Activated CD4-positive, alpha-beta T cell treated with anti-CD3 and anti-CD28 coated beads for 4 hours (primary cell): ENCODE results near the gene FCHSD2.
"Not testable (repeated sequence)": the region's sequence is repeated elsewhere in the genome, so short reads cannot be mapped to it uniquely, and the experiment has no call there.

ENCODE experiments used
- DNase-seq, 2 donors: peaks; one replicate each; pipeline ENCODE4 v3.0.0-alpha.2; 2020

Gene FCHSD2

DNA sequence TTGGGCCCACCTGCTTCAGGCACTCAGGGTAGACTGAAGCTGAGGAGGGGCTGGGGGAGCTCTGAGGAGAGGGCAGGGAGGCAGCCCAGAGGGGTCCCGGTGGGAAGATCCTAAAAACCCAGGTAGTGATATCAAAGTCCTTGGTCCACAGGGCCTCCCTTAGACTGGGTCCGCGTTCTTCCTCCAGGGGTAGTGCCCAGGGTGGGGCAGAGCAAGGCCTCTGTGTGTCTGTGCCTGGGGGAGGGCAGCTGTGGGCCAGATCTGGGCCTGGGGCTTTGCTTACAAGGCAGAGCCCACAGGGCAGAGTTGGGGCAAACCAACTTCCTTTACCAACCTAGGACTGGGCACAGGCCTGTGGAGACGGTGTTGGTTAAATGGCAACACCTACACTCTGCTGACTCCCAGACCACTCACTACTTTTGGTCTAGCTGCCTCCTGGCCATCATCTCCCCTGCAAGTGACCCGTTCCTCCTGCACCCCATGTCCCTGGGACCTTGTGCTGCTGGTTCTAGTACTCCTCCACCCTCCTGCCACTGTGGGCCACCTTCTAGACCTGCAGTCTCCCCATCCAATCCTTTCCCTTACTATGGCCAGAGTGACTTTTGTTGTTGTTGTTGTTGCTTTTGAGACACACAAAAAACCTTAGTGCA lies 312.1 kb downstream of the FCHSD2 start:
- DNase-seq, result no peak

DNA sequence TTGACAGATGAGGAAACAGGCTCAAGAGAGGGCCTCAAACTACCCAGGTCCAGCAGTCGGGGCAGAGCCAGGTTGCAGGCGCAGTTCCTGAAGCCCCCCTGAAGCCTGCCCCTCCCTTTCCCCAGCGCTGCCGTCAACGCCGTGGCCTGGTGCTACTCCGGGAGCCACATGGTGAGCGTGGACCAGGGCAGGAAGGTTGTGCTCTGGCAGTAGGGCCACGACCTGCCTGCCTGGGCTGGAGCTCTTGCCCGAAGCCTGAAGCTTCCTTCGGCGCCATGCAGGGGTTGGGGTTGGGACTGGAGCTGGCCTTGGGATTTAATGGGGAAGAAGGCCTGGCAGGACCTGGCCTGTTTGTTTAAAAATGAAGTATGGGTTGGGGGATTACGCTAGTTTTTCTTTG lies 312.9 kb downstream of the FCHSD2 start:
- no peak for DNase-seq

DNA sequence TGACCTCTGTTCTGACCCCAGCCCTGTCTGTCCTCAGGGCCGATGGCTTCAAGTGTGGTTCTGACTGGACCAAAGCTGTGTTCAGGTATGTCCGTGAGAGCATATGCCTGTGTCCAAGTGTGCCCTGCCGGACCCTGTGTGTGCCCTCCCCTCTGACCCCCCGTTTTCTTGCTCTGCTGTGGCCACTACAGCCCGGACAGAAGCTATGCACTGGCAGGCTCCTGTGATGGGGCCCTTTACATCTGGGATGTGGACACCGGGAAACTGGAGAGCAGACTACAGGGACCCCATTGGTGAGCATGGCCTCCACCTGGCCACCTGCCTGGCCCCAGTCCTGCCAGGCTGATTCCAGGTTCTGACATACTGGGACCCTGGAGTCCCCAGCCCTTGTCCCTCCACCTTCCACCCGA lies 313.4 kb downstream of the FCHSD2 start:
- DNase-seq, result no peak

DNA sequence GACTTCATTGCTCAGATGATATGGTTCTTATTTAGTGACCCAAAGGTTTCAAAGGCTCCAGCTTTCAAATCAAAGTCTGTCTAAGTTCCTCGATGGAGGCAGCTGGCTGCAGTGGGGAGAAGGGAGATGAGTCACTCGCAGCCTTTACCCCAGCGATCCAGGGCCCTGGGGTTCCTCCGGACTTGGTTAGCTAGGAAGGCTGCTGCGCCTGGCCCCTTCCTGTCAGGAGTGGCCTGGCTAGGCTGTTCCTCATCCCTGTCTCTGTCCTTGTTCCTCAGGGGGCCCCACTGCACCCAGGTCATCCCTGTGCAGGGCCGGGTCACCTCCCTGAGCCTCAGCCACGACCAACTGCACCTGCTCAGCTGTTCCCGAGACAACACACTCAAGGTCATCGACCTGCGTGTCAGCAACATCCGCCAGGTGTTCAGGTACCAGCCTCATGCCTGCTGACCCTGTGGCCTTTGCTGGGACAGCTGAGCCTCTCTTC lies 314.0 kb downstream of the FCHSD2 start:
- DNase-seq, result no peak

DNA sequence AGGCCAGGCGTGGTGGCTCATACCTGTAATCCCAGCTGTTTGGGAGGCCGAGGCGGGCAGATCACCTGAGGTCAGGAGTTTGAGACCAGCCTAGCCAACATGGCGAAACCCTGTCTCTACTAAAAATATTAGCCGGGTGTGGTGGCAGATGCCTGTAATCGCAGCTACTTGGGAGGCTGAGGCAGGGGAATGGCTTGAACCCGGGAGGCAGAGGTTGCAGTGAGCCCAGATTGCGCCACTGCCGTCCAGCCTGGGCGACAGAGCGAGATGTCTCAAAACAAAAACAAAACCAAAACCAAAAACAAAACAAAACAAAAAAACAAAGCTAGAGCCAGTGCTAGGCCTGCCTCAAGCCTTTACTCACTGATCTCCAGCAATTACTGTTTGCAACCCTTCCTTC lies 314.5 kb downstream of the FCHSD2 start:
- DNase-seq, result not testable (repeated sequence)

DNA sequence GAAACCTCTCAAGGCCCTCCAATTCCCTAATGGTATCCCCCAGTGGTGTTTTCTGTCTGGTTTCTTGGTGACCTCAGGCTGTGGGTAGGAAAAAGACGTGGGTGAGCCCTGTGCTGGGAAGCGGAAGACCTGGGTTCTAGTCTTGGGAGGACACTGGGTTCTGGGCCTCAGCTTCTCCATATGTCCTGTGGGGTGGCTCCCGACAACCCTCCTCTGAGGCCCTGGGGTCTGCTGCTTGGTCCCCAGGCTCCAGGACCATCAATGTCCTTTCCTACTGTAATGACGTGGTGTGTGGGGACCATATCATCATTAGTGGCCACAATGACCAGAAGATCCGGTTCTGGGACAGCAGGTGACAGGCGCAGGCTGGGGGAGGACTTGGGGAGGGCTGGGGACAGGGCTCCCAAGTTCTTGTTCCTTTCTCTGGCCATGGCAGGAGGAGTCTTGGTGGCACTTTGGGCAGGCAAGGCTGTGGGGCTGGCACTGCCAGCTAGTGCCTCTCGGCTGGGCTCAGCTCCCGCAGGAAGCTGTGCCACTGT lies 315.1 kb downstream of the FCHSD2 start:
- DNase-seq, result no peak

DNA sequence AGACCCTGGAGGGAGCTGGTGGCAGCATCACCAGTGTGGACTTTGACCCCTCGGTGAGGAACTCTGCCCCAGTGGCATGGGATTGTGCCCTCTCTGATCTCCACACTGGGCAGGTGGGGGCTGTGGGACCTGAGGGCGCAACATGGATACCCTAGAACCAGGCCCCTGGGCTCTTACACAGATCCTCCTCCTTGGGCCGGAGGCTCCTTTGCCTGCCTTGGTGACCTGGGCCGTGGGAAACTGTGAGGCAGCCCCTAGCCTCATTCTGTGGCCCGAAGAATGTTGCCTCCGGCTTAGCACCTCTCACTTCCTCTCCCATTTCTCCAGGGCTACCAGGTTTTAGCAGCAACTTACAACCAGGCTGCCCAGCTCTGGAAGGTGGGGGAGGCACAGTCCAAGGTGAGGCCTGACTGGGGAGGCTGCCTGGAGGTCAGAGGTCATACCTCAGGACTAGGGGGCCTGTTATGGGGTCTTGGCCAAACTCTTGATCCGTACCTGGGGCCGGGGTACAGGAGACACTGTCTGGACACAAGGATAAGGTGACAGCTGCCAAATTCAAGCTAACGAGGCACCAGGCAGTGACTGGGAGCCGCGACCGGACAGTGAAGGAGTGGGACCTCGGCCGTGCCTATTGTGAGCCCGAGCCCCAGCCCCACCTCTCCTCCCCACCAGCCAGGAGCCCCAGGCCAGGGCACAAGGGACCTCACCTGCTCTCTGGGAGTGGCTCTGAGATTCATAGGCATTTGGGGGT lies 315.8 kb downstream of the FCHSD2 start:
- no peak for DNase-seq

DNA sequence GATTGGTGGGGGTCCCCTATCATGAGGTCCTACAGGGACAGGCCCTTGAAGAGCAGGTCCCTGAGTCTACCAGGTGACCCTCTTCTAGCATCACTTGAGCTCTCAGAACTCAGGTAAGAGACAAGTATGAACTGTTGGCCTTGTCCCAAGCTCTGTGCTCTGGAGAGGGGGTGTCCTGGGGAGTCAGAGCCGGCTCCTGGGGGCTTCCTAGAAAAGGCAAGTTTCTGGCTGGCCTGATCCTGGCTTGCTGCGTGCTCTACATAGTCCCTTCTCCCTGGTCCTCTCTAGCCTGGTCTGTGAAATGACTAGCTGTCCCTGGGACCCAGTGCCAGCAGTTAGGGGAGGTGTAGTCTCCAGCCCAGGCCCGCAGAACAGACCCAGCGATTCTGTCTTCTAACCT lies 316.5 kb downstream of the FCHSD2 start:
- DNase-seq, result no peak

DNA sequence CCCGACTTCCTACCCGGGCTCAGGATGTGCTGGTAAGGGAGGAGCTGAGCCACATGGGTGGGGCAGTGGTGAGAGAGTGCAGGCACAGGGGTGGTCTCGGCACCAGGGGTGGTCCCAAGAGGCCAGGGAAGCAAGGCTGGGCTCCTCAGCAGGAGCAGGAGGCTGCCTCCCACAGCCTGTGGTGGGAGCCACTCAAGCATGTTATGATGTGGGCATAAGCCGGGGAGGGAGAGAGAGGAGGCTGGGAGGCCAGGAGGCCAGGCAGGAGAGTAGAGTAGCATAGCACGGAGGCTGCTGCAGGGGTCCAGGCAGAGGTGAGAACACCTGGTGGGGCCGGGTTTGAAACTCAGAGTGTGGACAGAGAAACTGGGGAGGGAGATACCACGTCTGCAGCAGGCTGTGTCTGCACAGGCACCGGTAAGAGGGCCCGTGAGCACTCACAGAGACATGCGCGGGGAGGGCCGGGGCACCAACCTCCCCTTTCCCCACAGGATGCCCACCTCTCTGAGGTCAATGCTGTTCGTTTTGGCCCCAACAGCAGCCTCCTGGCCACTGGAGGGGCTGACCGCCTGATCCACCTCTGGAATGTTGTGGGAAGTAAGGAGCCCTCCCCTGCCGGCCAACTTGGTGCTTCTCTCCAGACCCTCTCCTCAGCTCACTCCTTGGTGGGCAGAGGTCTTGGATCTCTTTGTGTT lies 317.2 kb downstream of the FCHSD2 start:
- no peak for DNase-seq

DNA sequence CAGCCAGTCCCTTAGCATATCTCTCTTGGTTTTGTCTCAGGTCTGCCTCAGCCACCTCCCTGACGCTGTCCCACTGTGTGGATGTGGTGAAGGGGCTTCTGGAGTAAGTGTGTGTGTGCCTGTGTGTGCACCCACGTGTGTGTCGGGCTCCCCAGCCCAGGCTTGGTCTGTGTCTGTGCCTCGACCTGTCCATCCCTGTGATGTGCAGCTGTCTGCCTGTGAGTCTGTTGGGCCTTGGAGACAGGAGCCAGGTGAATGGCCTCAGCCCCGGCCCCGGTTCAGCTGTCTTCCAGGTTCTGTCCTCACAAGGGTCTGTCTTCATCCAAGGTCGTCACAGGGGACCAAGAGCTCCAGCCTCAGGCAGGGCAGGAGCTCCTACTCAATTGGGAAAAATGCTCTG lies 318.1 kb downstream of the FCHSD2 start:
- DNase-seq, result no peak

DNA sequence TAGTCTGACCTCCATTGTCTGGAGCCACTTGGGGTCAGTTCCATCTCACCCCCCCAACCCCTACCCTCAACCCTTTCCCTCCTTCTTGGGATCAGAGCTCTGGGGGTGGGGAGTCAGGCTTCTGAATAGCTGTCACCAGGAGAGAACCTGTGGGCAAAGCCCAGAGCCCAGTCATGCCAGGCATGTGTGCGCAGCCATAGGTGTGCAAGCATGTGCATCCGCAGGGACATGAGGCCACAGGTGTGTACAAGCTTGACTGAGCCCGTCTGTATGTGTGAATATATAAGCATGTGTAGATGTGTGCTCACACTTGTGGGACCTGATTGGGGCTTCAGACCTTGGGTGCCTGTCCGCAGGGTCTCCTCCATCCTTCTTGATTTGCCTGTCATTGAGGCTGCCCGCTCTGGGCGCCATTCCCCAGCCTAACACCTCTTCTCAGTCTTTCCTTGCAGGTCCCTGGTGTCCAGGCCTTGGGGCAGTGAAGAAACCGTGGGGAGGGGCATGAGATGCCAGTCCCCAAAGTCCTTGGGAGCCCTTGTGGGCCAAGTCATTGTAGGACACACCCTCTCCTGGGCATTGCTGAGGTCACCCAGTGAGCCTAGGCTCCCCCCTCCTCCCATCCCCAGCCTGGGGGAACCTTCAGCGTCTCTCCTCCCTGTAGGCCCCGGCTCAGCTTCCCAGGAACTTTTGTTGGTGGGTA lies 318.9 kb downstream of the FCHSD2 start:
- no peak for DNase-seq

DNA sequence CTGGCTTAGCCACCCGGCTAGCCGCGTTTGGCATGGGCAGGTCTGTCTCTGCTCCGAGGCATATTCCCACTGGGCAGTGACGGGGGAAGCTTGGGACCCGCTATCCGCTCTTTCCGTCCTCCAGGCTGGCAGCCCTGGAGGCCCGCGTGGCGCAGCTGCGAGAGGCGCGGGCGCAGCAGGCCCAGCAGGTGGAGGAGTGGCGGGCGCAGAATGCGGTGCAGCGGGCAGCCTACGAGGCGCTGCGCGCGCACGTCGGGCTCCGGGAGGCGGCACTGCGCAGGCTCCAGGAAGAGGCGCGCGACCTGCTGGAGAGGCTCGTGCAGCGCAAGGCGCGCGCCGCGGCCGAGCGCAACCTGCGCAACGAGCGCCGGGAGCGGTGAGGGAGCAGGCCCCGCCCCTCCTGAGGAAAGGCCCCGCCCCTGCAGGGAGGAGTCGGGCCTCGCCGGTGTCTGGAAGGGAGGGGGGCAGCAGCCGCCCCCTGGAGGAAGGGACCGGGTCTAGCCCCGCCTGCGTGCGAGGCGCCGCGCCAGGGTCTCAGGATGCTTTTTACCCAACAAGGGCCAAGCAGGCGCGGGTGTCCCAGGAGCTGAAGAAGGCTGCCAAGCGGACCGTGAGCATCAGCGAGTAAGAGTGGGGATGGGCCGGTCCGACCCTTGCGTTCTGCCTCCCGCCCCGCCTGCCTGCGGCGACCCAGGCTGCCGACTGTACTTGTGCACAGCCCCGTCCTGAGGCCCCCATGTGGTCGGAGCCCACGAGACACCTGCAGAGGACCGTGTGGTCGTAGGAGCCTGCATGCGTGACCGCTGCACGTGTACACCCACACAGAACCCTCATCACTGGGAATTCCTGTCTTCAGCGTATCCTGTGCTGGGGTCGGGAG lies 320.0 kb downstream of the FCHSD2 start:
- peak; percentile 87 to 92 for DNase-seq

DNA sequence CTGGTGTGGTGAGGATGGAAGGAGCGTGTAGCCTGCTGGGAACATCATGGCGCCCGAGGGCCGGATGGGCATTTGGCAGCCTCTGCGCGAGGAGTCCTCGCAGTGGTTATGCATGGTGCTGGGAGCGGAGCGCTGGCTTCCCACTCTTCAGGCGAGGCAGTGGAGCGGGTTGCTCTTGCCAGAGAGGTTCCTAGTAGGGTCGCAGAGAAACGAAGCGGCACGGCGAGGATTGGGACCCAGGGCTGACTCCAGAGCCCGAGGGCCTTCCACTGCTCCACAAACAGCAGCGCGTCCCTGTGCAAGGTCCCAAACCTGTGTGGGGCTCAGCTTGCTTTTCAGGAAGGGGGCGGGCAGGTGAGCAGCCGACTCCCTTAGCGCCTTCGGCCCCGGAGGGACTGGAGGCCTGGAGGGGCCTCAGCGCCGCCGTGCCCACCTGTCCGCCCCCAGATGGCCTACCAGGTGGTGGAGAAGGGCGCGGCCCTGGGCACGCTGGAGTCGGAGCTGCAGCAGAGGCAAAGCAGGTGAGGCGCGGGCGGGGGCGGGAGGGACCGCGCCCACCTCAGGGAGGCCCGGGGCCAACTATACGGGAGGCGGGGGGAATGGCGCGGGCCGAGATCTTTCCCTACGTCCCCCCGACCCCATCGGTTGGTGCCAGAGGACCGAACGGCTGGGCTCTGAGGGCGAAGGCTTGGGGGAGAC lies 320.7 kb downstream of the FCHSD2 start:
- no peak for DNase-seq

DNA sequence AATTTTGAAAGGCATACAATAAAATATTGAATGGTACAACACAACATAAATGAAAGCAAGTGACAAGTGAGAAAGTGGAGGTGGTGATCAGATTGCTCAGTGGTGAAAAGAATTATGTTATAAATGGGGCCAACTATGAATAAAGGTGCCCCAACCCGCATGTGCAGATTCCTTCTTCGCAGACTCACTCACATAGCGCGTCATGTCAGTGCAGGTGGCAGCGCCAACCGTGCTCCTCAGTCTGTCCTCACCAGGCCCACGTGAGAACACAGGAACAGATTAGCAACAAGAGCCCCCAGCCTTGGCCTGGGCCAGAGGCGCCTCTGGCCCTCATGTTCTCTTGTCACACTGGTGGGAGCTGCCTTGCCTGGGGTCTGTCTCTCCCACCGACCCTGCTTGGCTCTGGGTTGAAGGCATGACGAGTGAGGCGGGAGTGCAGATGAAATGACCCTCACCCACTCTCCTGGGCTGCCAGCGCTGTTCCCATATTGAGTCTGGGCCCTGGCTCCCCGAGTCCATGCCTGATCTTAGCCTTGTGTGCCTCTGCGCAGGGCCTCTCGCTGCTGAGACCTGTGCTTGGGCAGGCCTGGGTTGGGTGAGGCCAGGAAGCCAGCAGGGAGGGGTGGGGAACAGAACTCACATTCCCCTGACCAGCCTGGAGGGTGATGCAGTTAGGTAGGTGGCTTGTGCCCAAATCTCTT lies 321.5 kb downstream of the FCHSD2 start:
- DNase-seq, result no peak

DNA sequence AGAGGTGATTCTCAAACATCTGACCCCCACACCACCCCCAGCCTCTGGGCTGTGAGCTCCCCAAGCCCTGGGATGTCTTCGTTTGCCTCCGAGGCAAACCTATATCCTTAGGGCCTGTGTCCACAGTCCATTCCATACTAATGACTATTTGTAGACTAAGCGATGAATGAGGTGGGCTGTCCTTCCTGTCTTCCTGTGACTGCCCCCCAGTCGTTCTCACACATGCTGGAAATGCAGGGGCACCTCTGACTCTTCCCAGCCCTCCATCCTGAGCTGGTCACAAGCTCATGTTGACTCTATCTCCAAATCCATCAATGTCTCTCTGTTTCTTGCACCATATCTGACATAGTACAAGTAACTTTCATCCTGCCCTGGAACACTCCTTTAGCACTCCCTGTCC lies 323.1 kb downstream of the FCHSD2 start:
- no peak for DNase-seq

DNA sequence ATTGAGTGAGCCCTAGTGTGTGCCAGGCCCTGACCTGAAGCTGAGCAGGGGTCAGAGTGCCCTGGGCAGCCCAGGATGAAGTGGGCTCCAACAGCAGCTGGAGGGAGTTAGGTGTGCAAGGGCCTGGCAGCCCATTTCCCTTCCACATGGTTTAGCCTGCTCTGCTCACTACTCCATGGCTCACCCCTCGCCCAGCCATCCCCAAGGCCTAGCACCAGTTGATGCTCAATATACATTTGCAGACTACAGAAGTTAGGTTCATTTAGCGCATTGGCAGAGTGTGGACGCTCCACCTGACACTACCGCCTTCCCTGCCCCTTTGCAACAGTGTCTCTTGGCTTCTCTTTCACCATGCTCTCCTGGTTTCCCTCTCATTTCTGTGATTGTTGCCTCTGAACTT lies 324.2 kb downstream of the FCHSD2 start:
- no peak for DNase-seq

DNA sequence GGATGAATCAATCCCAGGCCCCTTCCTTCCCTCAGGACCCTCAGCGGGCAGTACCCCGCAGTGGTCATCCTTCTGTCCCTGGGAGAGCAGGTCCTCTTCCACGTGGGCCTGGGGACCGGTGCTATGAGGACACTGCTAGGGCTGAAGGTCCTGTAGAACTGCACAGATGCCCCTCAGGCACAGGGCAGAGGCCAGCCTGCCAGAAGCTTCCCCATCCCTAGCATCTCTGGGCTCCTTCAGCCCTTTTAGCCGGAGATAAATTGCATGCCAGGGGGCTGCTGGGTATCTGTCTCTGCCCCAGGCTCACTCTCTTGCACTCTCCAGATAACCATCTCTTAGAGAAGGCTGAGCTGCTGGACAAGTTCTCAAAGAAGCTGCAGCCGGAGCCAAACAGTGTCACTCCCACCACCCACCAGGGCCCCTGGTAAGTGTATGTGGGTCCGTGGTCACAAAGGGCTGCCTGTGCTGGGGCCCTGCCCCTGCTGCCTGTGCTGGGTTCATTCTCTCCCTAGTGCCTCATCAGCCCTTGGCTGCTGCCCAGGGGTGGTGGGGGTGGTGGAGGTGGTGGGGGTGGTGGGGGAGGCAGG lies 325.6 kb downstream of the FCHSD2 start:
- DNase-seq, result no peak

DNA sequence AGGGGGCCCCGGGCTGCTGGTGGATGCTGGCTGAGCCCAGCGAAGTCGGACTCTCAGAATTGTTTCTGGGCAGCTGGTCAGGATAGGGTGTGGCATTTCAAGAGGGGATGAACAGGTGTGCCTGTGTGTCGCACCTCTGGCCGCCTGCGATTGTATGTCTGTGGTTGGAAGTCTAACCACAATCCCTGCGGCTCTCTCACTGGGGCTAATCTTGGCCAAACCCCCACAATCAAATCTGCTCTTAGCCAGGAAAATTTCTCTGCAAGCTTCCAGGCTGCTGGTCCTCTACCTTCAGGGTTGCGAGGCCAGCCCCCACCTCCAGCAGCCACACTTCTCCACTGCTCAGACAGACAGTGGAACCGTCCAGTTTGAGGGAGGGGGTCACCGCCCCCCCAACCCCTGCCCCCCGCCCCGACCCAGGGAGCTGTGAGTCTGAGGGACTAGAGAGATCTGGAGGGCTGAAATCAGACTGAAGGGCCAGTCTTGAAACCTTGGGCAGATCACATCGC lies 327.0 kb downstream of the FCHSD2 start:
- no peak for DNase-seq

DNA sequence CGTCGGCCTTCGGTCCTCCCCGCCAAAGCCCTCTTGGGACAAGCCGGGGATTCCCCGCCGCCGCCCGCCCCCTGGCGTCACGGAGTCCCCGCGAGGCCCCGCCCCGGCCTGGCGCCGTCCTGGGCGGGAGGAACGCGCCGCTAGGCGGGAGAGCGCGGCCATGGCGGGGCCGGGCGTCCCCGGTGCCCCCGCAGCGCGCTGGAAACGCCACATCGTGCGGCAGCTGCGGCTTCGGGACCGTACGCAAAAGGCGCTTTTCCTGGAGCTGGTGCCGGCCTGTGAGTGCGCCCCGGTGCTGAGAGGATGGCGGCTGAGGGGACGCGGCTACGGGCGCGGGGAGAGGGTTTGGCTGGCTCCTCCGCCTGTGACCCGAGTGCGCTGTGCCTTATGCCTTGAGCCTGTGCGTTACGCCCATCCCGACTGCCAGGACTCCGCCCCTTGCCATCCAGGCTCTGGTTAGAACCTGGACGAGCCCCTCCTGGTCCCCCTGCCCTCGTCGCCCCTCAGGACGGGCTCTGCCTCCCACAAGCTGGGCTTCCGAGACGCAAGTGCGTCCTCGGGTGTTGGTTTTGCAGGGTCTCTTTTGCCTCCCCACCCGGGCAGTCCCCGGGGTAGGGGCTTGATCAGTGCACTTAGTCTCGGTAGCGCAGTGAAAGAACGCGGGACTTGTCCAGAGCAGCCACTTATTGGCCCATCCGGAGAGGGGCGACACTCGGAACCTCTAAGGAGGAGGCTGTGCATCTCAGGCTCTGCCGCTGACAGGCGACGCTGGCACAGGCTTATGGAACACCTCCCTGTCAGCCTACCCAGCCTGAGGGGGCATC lies 327.6 kb downstream of the FCHSD2 start, which contains the start of gene ATG16L2:
Gene ATG16L2 (plus strand): TSS at position 126 of the 824 bp plus-strand sequence. CDS start 35 bp downstream, at position 161.
- peak; percentile 87 to 90 for DNase-seq
